ENCODE data around the gene MACROD2. TPM values are rescaled to one million over a fixed set of nuclear protein-coding genes. Genes with fewer than 3 reads are reported as not detected.

MACROD2 gene
- total and polyA plus RNA-seq, 2 of the 4 experiments (the other 2 are of a cell fraction): not detected

DNA sequence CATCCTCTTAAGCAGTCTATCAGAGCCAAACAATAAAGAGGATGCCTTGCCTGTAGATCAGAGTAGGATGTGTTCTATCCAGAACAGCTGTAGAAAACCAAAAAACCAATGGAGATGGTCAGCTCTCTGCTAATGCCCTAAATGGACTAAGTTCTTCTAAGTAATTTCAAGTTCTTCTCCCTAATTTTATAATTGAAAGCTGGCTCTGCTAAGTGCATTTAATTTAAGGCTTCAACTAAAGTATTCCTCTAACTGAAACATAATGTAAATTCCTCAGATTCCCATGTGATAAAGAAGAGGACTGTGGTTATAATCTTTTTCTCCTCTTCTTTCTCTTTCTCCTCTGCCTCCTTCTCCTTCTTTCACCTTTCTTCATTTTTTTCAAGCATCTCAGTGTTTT is 1868.4 kb downstream of the MACROD2 start:
- Histone ChIP-seq H2BK120ac (ENCODE audit: low read depth, low read length) (no peak overlapping the region), H4K8ac (ENCODE audit: low read depth in 2 of 2, low read length in 2 of 2) (no peak overlapping the region), H3K27me3 (ENCODE audit: control insufficient read depth, insufficient read depth, low read length) (no peaks in the 10 kb centered on the region), H2BK15ac (ENCODE audit: low read depth, low read length) (no peak overlapping the region), H3K79me1 (ENCODE audit: low read depth in 1 of 2, low read length in 2 of 2) (no peaks in the 10 kb centered on the region), H3K9me1 (ENCODE audit: insufficient read depth, low read length) (no peaks in the 10 kb centered on the region), H2BK5ac (ENCODE audit: low read depth, low read length, poor library complexity, severe bottlenecking) (no peak overlapping the region), H4K5ac (ENCODE audit: low read depth, low read length) (no peak overlapping the region), H3K4me2 (ENCODE audit: low read depth, low read length) (no peak overlapping the region), H4K20me1 (ENCODE audit: insufficient read depth, low read length) (no peaks in the 10 kb centered on the region), H3K23ac (ENCODE audit: low read depth, low read length) (no peak overlapping the region), H2AFZ (replicated peaks; ENCODE audit: low read length, poor library complexity) (no peak overlapping the region), H2AK9ac (replicated peaks; ENCODE audit: low read depth, low read length, poor library complexity) (no peak overlapping the region), H3K4me3 (ENCODE audit: insufficient read depth, low read depth, low read length) (no peak overlapping the region), H2AK5ac (ENCODE audit: low read depth, low read length) (no peak overlapping the region), H3K4me1 (ENCODE audit: control insufficient read depth, insufficient read depth, low read length) (no peaks in the 10 kb centered on the region), H3K9me3 (ENCODE audit: control insufficient read depth, insufficient read depth, low read length) (peaks cover 3% of the 10 kb centered on the region; the same call in 1 of the 2 replicates), H3K4ac (ENCODE audit: low read depth, low read length) (no peak overlapping the region), H3K14ac (replicated peaks; ENCODE audit: low read depth, low read length) (no peak overlapping the region), H3K36me3 (ENCODE audit: control insufficient read depth, insufficient read depth, low read length) (no peaks in the 10 kb centered on the region), H3K56ac (ENCODE audit: extremely low read depth, insufficient read depth, low read length) (no peak overlapping the region), H3K9ac (ENCODE audit: low read depth, low read length) (no peak overlapping the region), H3K27ac (ENCODE audit: insufficient read depth, low read length) (no peak overlapping the region), H4K91ac (ENCODE audit: insufficient read depth, low read depth, low read length) (no peak overlapping the region), H3K18ac (ENCODE audit: low read depth, low read length) (no peak overlapping the region), H2BK20ac (ENCODE audit: low read depth, low read length) (no peak overlapping the region)
- ATAC-seq (ENCODE audit: low read depth) (no peak), DNase-seq (no peak)
- in situ Hi-C loops (cut with MboI; ENCODE audit: low sequenced_read_pairs) (no loop called here), intact Hi-C loops (cut with micrococcal nuclease) (no loop called here), dilution Hi-C loops (cut with HindIII; ENCODE audit: low sequenced_read_pairs, unreplicated experiment) (no loop called here)
- no peak for TF ChIP-seq RCOR1 (IDR thresholded peaks at IDR 0.05; ENCODE audit: insufficient replicate concordance, low read length)
- BruUV-seq (replicated peaks): no TSS peak
- POLR2A ChIA-PET (ENCODE audit: unreplicated experiment): no interaction called here
- CTCF ChIA-PET: no interaction called here

All from IMR-90 (cell line).